CD14-positive monocyte (primary cell): ENCODE results near the gene CUEDC1. TPM values are rescaled to one million over a fixed set of nuclear protein-coding genes. Genes with fewer than 3 reads are reported as not detected.

Experiments used
- DNase-seq, 3 donors: peaks; one replicate each; pipeline ENCODE4 v3.0.0-alpha.2; 2011 to 2022
- H2AFZ ChIP-seq: 2 replicates; pipeline ENCODE4 v1.6.0; 2012; ENCODE audit warnings: mild to moderate bottlenecking, low read depth, low read length, inconsistent platforms; ENCODE audit not compliant: insufficient read depth, poor library complexity, severe bottlenecking
- H3K27ac ChIP-seq, 2 donors: 1 replicate in 1 of 2; 2 replicates in 1 of 2; pipeline ENCODE4 v1.5.1; 2012 to 2013; ENCODE audit warnings: low read length in 2 of 2, control low read depth in 1 of 2, inconsistent platforms in 1 of 2, low read depth in 1 of 2, mild to moderate bottlenecking in 1 of 2
- H3K27me3 ChIP-seq, 2 donors: one replicate each; pipeline versions ENCODE4 v1.6.0 to v1.6.1; 2011 to 2013; ENCODE audit warnings: low read length in 2 of 2; ENCODE audit not compliant: control insufficient read depth in 2 of 2, insufficient read depth in 2 of 2
- H3K36me3 ChIP-seq, 2 donors: replicated peaks in 1 of 2; 1 replicate in 1 of 2; 2 replicates in 1 of 2; pipeline versions ENCODE4 v1.5.1 to v1.6.1; 2012 to 2013; ENCODE audit warnings: low read length in 2 of 2, control low read depth in 1 of 2, inconsistent platforms in 1 of 2, mild to moderate bottlenecking in 1 of 2; ENCODE audit not compliant: insufficient read depth in 2 of 2, control insufficient read depth in 1 of 2
- H3K4me1 ChIP-seq, 2 donors: 1 replicate in 1 of 2; 2 replicates in 1 of 2; pipeline versions ENCODE4 v1.5.1 to v1.6.1; 2012 to 2013; ENCODE audit warnings: low read length in 2 of 2, control low read depth in 1 of 2, inconsistent platforms in 1 of 2, mild to moderate bottlenecking in 1 of 2, moderate library complexity in 1 of 2; ENCODE audit not compliant: insufficient read depth in 2 of 2, control insufficient read depth in 1 of 2
- H3K4me2 ChIP-seq: replicated peaks from 2 replicates; pipeline ENCODE3; 2012; ENCODE audit warnings: low read length, moderate library complexity, mild to moderate bottlenecking; ENCODE audit not compliant: poor library complexity, severe bottlenecking; ENCODE audit errors: extremely low read depth
- H3K4me3 ChIP-seq, 3 experiments: fragments of 200-600 bp in 1 of 3; sonication (generic) in 1 of 3; replicated peaks in 1 of 3; 1 replicate in 2 of 3; 2 replicates in 1 of 3; pipeline ENCODE4 v1.5.1; 2011 to 2013; ENCODE audit warnings: low read length in 3 of 3, mild to moderate bottlenecking in 3 of 3, control low read depth in 2 of 3, low read depth in 2 of 3, inconsistent platforms in 1 of 3, moderate library complexity in 1 of 3
- H3K79me2 ChIP-seq: 2 replicates; pipeline ENCODE4 v1.6.0; 2012; ENCODE audit warnings: mild to moderate bottlenecking, control low read depth, inconsistent platforms, low read length, moderate library complexity; ENCODE audit not compliant: insufficient read depth
- H3K9ac ChIP-seq: 2 replicates; pipeline ENCODE4 v1.6.0; 2017; ENCODE audit warnings: low read length, mild to moderate bottlenecking; ENCODE audit not compliant: insufficient read depth, poor library complexity, severe bottlenecking
- H3K9me3 ChIP-seq, 2 donors: replicated peaks in 1 of 2; 1 replicate in 1 of 2; 2 replicates in 1 of 2; pipeline versions ENCODE4 v1.5.1 to v1.6.1; 2012 to 2013; ENCODE audit warnings: low read length in 2 of 2, control low read depth in 1 of 2; ENCODE audit not compliant: control insufficient read depth in 1 of 2, insufficient read depth in 1 of 2
- H4K20me1 ChIP-seq: 2 replicates; pipeline ENCODE4 v1.6.0; 2012; ENCODE audit warnings: mild to moderate bottlenecking, low read length, control low read depth, moderate library complexity; ENCODE audit not compliant: insufficient read depth
- H3K27ac Mint-ChIP-seq, 7 donors: one replicate each; pipeline ENCODE4 v1.8.0; 2020; ENCODE audit warnings: mild to moderate bottlenecking in 7 of 7, mixed read lengths in 7 of 7, moderate library complexity in 6 of 7, inconsistent platforms in 2 of 7
- H3K27me3 Mint-ChIP-seq, 3 donors: one replicate each; pipeline ENCODE4 v1.8.0; 2021 to 2022; ENCODE audit warnings: low read depth in 3 of 3, mild to moderate bottlenecking in 3 of 3, mixed read lengths in 3 of 3, moderate library complexity in 3 of 3, inconsistent platforms in 1 of 3
- H3K36me3 Mint-ChIP-seq, 2 donors: one replicate each; pipeline ENCODE4 v1.8.0; 2020; ENCODE audit warnings: mixed read lengths in 2 of 2, inconsistent platforms in 1 of 2, mild to moderate bottlenecking in 1 of 2
- H3K4me1 Mint-ChIP-seq: one replicate; pipeline ENCODE4 v1.8.0; 2020; ENCODE audit warnings: mild to moderate bottlenecking, mixed read lengths
- H3K4me3 Mint-ChIP-seq, 2 donors: one replicate each; pipeline ENCODE4 v1.8.0; 2020; ENCODE audit warnings: mild to moderate bottlenecking in 2 of 2, mixed read lengths in 2 of 2, moderate library complexity in 1 of 2
- H3K9me3 Mint-ChIP-seq, 7 donors: one replicate each; pipeline ENCODE4 v1.8.0; 2020 to 2022; ENCODE audit warnings: mixed read lengths in 7 of 7, mild to moderate bottlenecking in 6 of 7, moderate library complexity in 6 of 7, inconsistent platforms in 2 of 7
- CTCF ChIP-seq: fragments of 200-600 bp; IDR thresholded peaks from one replicate; pipeline ENCODE4 v1.8.0; 2022; ENCODE audit warnings: antibody characterized with exemption, mild to moderate bottlenecking
- WGBS: methylation state at CpG from one replicate; pipeline ENCODE4 v1.1.5; 2013; ENCODE audit warnings: missing lambda C conversion rate; ENCODE audit not compliant: insufficient coverage; 5-methylcytosine and 5-hydroxymethylcytosine counted together
- intact Hi-C, 2 donors: fragments of 100-400 bp; cut with micrococcal nuclease; formaldehyde crosslinking; loops; one replicate each; pipeline versions ENCODE4 v1.15.0 to v1.15.1; 2023
- polyA plus RNA-seq, 3 donors: library from polyadenylated mRNA; depleted of rRNA in 1 of 3; unstranded in 2 of 3; stranded (reverse) in 1 of 3; fragments of 300-500 nt in 2 of 3; fragments of >200 nt in 1 of 3; fragmentation: Illumina TruSeq in 2 of 3; gene quantifications; 1 replicate in 2 of 3; 2 replicates in 1 of 3; pipeline ENCODE4 v1.2.3, GENCODE V29; 2012 to 2021

The CUEDC1 gene
- polyA plus RNA-seq, 3 donors = 4.2 to 31.0 (median 4.3) TPM

- H2AFZ ChIP-seq = no peak overlapping the region
- no peaks in the 10 kb centered on the region for H3K79me2 ChIP-seq
- H3K27ac ChIP-seq = no peak overlapping the region
- Mint-ChIP-seq H3K9me3 (no peaks in the 10 kb centered on the region), H3K27me3 (peaks cover 10 to 20% (median 17%) of the 10 kb centered on the region in 3 donors), H3K4me3 (no peak overlapping the region), H3K4me1 (peaks cover 12% of the 10 kb centered on the region), H3K36me3 (peaks cover 8 to 10% of the 10 kb centered on the region in 2 donors), H3K27ac (peak overlapping the region in 1 of 7 donors; percentile 70)
- intact Hi-C loops = loop anchor here in 1 of 2 donors (5.0 kb wide), 1 partner anchor 57 kb away; no protein-coding TSS in a partner anchor
- peaks cover 4 to 7% of the 10 kb centered on the region in 2 donors for H3K4me1 ChIP-seq
- DNase-seq = no peak
- TF ChIP-seq CTCF = no peak
- no peak overlapping the region for H3K4me2 ChIP-seq
- no peaks in the 10 kb centered on the region for H3K36me3 ChIP-seq
- WGBS = 84% methylated on average over 3 of the region's 4 CpGs
- peaks cover 53% of the 10 kb centered on the region for H4K20me1 ChIP-seq
- H3K9me3 ChIP-seq = no peaks in the 10 kb centered on the region
- H3K9ac ChIP-seq = no peak overlapping the region
- no peak overlapping the region for H3K4me3 ChIP-seq
- H3K27me3 ChIP-seq = no peaks in the 10 kb centered on the region
These were observed 25.8 kb downstream of the CUEDC1 start for GRCh38 chr17:57929386-57929785.

GRCh38 chr17:57928928-57929327 is 26.3 kb downstream of the CUEDC1 start:
- TF ChIP-seq CTCF = no peak
- Histone ChIP-seq H4K20me1 (peaks cover 54% of the 10 kb centered on the region), H2AFZ (no peak overlapping the region), H3K4me1 (peaks cover 4 to 7% of the 10 kb centered on the region in 2 donors), H3K9ac (no peak overlapping the region), H3K79me2 (no peaks in the 10 kb centered on the region), H3K36me3 (no peaks in the 10 kb centered on the region), H3K9me3 (no peaks in the 10 kb centered on the region), H3K27me3 (no peaks in the 10 kb centered on the region), H3K27ac (no peak overlapping the region), H3K4me2 (no peak overlapping the region), H3K4me3 (no peak overlapping the region)
- intact Hi-C loops = loop anchor here in 1 of 2 donors (5.0 kb wide), 1 partner anchor 57 kb away; no protein-coding TSS in a partner anchor
- Mint-ChIP-seq H3K27ac (no peak overlapping the region), H3K4me3 (no peak overlapping the region), H3K9me3 (no peaks in the 10 kb centered on the region), H3K4me1 (peaks cover 12% of the 10 kb centered on the region), H3K27me3 (peaks cover 10 to 18% (median 17%) of the 10 kb centered on the region in 3 donors), H3K36me3 (peaks cover 8 to 11% of the 10 kb centered on the region in 2 donors)
- 97% methylated on average over 5 of the region's 5 CpGs for WGBS
- no peak for DNase-seq
